Lung (tissue), 12 donors: ENCODE results near the gene FBXO10. TPM values are rescaled to one million over a fixed set of nuclear protein-coding genes. Genes with fewer than 3 reads are reported as not detected.

Source experiments
- ATAC-seq: fragments of 200-7000 bp; cut with Tn5 transposase; one replicate; pipeline ENCODE4 v1.9.1; 2020; ENCODE audit warnings: moderate number of reproducible peaks; ENCODE audit not compliant: insufficient read depth, low FRiP score
- DNase-seq, 3 donors: peaks; one replicate each; pipeline ENCODE4 v3.0.0-alpha.2; 2013 to 2017
- H3K27ac ChIP-seq, 2 donors: one replicate each; pipeline ENCODE4 v1.5.1; 2013; ENCODE audit warnings: mild to moderate bottlenecking in 2 of 2, moderate library complexity in 2 of 2, control low read depth in 1 of 2, inconsistent platforms in 1 of 2, low read depth in 1 of 2, low read length in 1 of 2
- H3K27me3 ChIP-seq, 3 donors: one replicate each; pipeline ENCODE4 v1.5.1; 2013; ENCODE audit warnings: low read length in 2 of 3; ENCODE audit not compliant: control insufficient read depth in 3 of 3, insufficient read depth in 3 of 3
- H3K36me3 ChIP-seq, 4 donors: one replicate each; pipeline ENCODE4 v1.5.1; 2013; ENCODE audit warnings: low read length in 4 of 4, mild to moderate bottlenecking in 1 of 4, moderate library complexity in 1 of 4; ENCODE audit not compliant: control insufficient read depth in 4 of 4, insufficient read depth in 4 of 4
- H3K4me1 ChIP-seq, 5 donors: one replicate each; pipeline ENCODE4 v1.5.1; 2013; ENCODE audit warnings: low read length in 5 of 5, mild to moderate bottlenecking in 2 of 5, moderate library complexity in 1 of 5; ENCODE audit not compliant: control insufficient read depth in 5 of 5, insufficient read depth in 5 of 5
- H3K4me3 ChIP-seq: one replicate; pipeline ENCODE4 v1.5.1; 2013; ENCODE audit warnings: mild to moderate bottlenecking, control low read depth, moderate library complexity
- H3K9ac ChIP-seq, 2 donors: one replicate each; pipeline ENCODE4 v1.5.1; 2013; ENCODE audit warnings: low read length in 2 of 2, control low read depth in 1 of 2; ENCODE audit not compliant: insufficient read depth in 1 of 2
- H3K9me3 ChIP-seq, 4 donors: one replicate each; pipeline ENCODE4 v1.5.1; 2013; ENCODE audit warnings: low read length in 3 of 4, mild to moderate bottlenecking in 1 of 4, moderate library complexity in 1 of 4; ENCODE audit not compliant: control insufficient read depth in 4 of 4, insufficient read depth in 3 of 4
- WGBS, 2 donors: extraction: QIAGEN DNeasy Blood & Tissue Kit; methylation state at CpG; one replicate each; pipeline ENCODE4 v1.1.7; 2013; 5-methylcytosine and 5-hydroxymethylcytosine counted together
- polyA plus RNA-seq, 2 donors: library from polyadenylated mRNA; stranded (reverse); fragments of 200-250 nt; gene quantifications; one replicate each; pipeline ENCODE4 v1.2.1, GENCODE V29; 2013
- total RNA-seq, 2 donors: library from RNA; depleted of rRNA in 1 of 2; stranded (reverse); fragments of >200 nt in 1 of 2; gene quantifications; one replicate each; pipeline ENCODE4 v1.2.1, GENCODE V29; 2014 to 2021
- TF ChIP-seq, protein P1 (sequence below): IDR thresholded peaks from 2 replicates; pipeline ENCODE4 v1.5.1; 2012; ENCODE audit warnings: mild to moderate bottlenecking; ENCODE audit errors: control extremely low read depth, extremely low read depth
- donor health status: control.
- donor health status: control.
- donor health status: Bipolar disorder and iron deficiency.
- donor health status: healthy.
- donor health status: DM: yes; HTN: yes; CAD: no.

The FBXO10 gene
- total and polyA plus RNA-seq, 4 donors: 2.6 to 6.3 (median 4.0) TPM

GRCh38 chr9:37565661-37566618 is 10.2 kb downstream of the FBXO10 start:
- peaks cover 0 to 2% (median 0%) of the 10 kb centered on the region in 4 donors for H3K9me3 ChIP-seq
- no peaks in the 10 kb centered on the region for H3K4me1 ChIP-seq
- H3K36me3 ChIP-seq: peaks cover 0 to 5% (median 0%) of the 10 kb centered on the region in 4 donors
- no peak overlapping the region for H3K4me3 ChIP-seq
- ATAC-seq: no peak
- TF ChIP-seq, protein P1, sequence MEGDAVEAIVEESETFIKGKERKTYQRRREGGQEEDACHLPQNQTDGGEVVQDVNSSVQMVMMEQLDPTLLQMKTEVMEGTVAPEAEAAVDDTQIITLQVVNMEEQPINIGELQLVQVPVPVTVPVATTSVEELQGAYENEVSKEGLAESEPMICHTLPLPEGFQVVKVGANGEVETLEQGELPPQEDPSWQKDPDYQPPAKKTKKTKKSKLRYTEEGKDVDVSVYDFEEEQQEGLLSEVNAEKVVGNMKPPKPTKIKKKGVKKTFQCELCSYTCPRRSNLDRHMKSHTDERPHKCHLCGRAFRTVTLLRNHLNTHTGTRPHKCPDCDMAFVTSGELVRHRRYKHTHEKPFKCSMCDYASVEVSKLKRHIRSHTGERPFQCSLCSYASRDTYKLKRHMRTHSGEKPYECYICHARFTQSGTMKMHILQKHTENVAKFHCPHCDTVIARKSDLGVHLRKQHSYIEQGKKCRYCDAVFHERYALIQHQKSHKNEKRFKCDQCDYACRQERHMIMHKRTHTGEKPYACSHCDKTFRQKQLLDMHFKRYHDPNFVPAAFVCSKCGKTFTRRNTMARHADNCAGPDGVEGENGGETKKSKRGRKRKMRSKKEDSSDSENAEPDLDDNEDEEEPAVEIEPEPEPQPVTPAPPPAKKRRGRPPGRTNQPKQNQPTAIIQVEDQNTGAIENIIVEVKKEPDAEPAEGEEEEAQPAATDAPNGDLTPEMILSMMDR: no peak
- H3K9ac ChIP-seq: no peak overlapping the region
- DNase-seq: no peak
- H3K27ac ChIP-seq: no peak overlapping the region
- WGBS, 2 donors: 86 to 96% methylated on average over 7 of the region's 7 CpGs
- no peaks in the 10 kb centered on the region for H3K27me3 ChIP-seq

DNA sequence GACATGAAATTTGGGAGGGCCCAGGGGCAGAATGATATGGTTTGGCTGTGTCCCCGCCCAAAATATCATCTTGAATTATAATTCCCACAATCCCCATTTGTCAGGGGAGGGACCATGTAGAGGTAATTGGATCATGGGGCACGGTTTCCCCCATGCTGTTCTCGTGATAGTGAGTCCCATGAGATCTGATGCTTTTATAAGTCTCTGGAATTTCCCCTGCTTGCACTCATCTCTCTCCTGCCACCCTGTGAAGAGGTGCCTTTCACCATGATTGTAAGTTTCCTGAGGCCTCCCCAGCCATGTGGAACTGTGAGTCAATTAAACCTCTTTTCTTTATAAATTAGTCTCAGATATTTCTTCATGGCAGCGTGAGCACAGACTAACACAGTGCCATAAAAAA is 11.3 kb downstream of the FBXO10 start:
- no peak overlapping the region for H3K9ac ChIP-seq
- H3K9me3 ChIP-seq: peaks cover 0 to 2% (median 0%) of the 10 kb centered on the region in 4 donors
- H3K27ac ChIP-seq: no peak overlapping the region
- ATAC-seq (no peak), DNase-seq (no peak)
- H3K27me3 ChIP-seq: no peaks in the 10 kb centered on the region
- H3K4me3 ChIP-seq: no peak overlapping the region
- 93 to 96% methylated on average over 4 of the region's 4 CpGs for WGBS, 2 donors
- H3K36me3 ChIP-seq: peaks cover 0 to 5% (median 0%) of the 10 kb centered on the region in 4 donors
- no peaks in the 10 kb centered on the region for H3K4me1 ChIP-seq
- TF ChIP-seq, protein P1: no peak

DNA sequence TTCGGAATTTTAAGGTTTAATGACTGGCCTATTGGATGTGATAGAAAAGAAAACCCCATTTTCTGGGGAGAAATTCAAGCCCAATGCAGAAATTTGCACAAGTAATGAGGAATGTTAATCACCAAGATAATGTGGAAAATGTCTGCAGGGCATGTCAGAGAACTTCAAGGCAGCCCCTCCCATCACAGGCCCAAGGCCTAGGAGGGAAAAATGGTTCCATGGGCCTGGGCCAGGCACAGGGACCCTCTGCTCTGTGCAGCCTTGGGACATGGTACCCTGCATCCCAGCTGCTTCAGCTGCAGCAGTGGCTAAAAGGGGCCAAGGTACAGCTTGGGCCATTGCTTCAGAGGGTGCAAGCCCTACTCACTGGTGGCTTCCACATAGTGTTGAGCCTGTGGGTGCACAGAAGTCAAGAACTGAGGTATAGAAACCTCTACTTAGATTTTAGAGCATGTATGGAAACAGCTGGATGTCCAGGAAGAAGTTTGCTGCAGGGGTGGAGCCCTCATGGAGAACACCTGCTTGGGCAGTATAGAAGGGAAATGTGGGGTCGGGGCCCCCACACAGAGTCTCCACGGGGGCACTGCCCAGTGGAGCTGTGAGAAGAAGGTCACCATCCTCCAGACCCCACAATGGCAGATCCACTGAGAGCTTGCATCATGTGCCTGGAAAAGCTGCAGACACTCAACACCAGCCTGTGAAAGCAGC is 12.2 kb downstream of the FBXO10 start:
- WGBS, 2 donors: 67 to 83% methylated on average over 3 of the region's 3 CpGs
- Histone ChIP-seq H3K27me3 (no peaks in the 10 kb centered on the region), H3K4me3 (no peak overlapping the region), H3K9me3 (peaks cover 0 to 2% (median 0%) of the 10 kb centered on the region in 4 donors), H3K4me1 (no peaks in the 10 kb centered on the region), H3K9ac (no peak overlapping the region), H3K36me3 (peaks cover 0 to 5% (median 0%) of the 10 kb centered on the region in 4 donors), H3K27ac (no peak overlapping the region)
- TF ChIP-seq, protein P1: no peak
- DNase-seq: no peak
- ATAC-seq: no peak
